Natural killer cell (primary cell): ENCODE data around the gene CD7. TPM values are rescaled to one million over a fixed set of nuclear protein-coding genes. Genes with fewer than 3 reads are reported as not detected.

Source experiments
- ATAC-seq, 3 donors: fragments of 150-1000 bp in 2 of 3; fragments of 200-7000 bp in 1 of 3; cut with Tn5 transposase; 1 replicate in 1 of 3; 2 replicates in 2 of 3; pipeline ENCODE4 v1.10.0; 2021; ENCODE audit warnings: mild to moderate bottlenecking in 2 of 3, moderate library complexity in 2 of 3
- DNase-seq, 2 donors: peaks; one replicate each; pipeline versions ENCODE4 v3.0.0 to v3.0.0-alpha.2; 2013 to 2021; ENCODE audit warnings: mixed read lengths in 1 of 2
- H3K27ac ChIP-seq: one replicate; pipeline ENCODE4 v1.5.1; 2013; ENCODE audit warnings: mild to moderate bottlenecking, low read length
- H3K27me3 ChIP-seq: one replicate; pipeline ENCODE4 v1.6.1; 2013; ENCODE audit warnings: low read length; ENCODE audit not compliant: control insufficient read depth, insufficient read depth
- H3K36me3 ChIP-seq: one replicate; pipeline ENCODE4 v1.6.1; 2013; ENCODE audit warnings: low read length; ENCODE audit not compliant: control insufficient read depth, insufficient read depth
- H3K4me1 ChIP-seq: one replicate; pipeline ENCODE4 v1.6.1; 2013; ENCODE audit warnings: low read length; ENCODE audit not compliant: control insufficient read depth, insufficient read depth
- H3K4me3 ChIP-seq: one replicate; pipeline ENCODE4 v1.5.1; 2013; ENCODE audit warnings: low read length
- H3K9me3 ChIP-seq: one replicate; pipeline ENCODE4 v1.6.1; 2013; ENCODE audit warnings: low read length; ENCODE audit not compliant: control insufficient read depth, insufficient read depth
- H3K27ac Mint-ChIP-seq, 2 donors: one replicate each; pipeline ENCODE4 v1.8.0; 2022; ENCODE audit warnings: mild to moderate bottlenecking in 2 of 2, mixed read lengths in 2 of 2, moderate library complexity in 1 of 2
- H3K27me3 Mint-ChIP-seq, 2 donors: one replicate each; pipeline ENCODE4 v1.8.0; 2022; ENCODE audit warnings: low read depth in 2 of 2, mixed read lengths in 2 of 2
- H3K36me3 Mint-ChIP-seq: one replicate; pipeline ENCODE4 v1.8.0; 2022; ENCODE audit warnings: mixed read lengths
- H3K4me1 Mint-ChIP-seq, 2 donors: one replicate each; pipeline ENCODE4 v1.8.0; 2022; ENCODE audit warnings: mixed read lengths in 2 of 2
- H3K4me3 Mint-ChIP-seq: one replicate; pipeline ENCODE4 v1.8.0; 2022; ENCODE audit warnings: mild to moderate bottlenecking, moderate library complexity, mixed read lengths
- H3K9me3 Mint-ChIP-seq, 2 donors: one replicate each; pipeline ENCODE4 v1.8.0; 2022; ENCODE audit warnings: mixed read lengths in 2 of 2
- CTCF ChIP-seq: fragments of 200-600 bp; IDR thresholded peaks from one replicate; pipeline ENCODE4 v1.8.0; 2022; ENCODE audit warnings: antibody characterized with exemption
- WGBS: methylation state at CpG from one replicate; pipeline ENCODE4 v1.1.7; 2013; ENCODE audit warnings: missing lambda C conversion rate; ENCODE audit not compliant: insufficient coverage; 5-methylcytosine and 5-hydroxymethylcytosine counted together
- intact Hi-C: fragments of 100-400 bp; cut with micrococcal nuclease; formaldehyde crosslinking; loops from one replicate; pipeline ENCODE4 v1.14.2; 2022
- total RNA-seq, 4 donors: library from RNA; stranded (reverse); fragments of 120-200 nt in 1 of 4; gene quantifications; one replicate each; pipeline versions ENCODE4 v1.2.3 to v1.2.4, GENCODE V29; 2013 to 2022

The CD7 gene
- total RNA-seq, 3 donors from 2014 or later (not counting 1 experiment from before 2014, with no cell fraction given): 464 to 564 (median 522) TPM

- TF ChIP-seq CTCF: no peak
- peaks cover 45% of the 10 kb centered on the region for H3K4me1 ChIP-seq
- Mint-ChIP-seq H3K4me1 (peaks cover 13 to 19% of the 10 kb centered on the region in 2 donors), H3K36me3 (no peaks in the 10 kb centered on the region), H3K4me3 (no peak overlapping the region), H3K27me3 (no peaks in the 10 kb centered on the region), H3K9me3 (no peaks in the 10 kb centered on the region), H3K27ac (no peak overlapping the region)
- DNase-seq: no peak
- H3K4me3 ChIP-seq: no peak overlapping the region
- H3K27me3 ChIP-seq: no peaks in the 10 kb centered on the region
- H3K36me3 ChIP-seq: no peaks in the 10 kb centered on the region
- 88% methylated on average over 23 of the region's 25 CpGs for WGBS
- no peaks in the 10 kb centered on the region for H3K9me3 ChIP-seq
- H3K27ac ChIP-seq: peak overlapping the region; percentile 43
- ATAC-seq: peak in 1 of 3 donors; percentile 5
- intact Hi-C loops: no loop called here
Observed at GRCh38 chr17:82282239-82283207, 34.9 kb downstream of the CD7 start.

- ATAC-seq (peak; percentile 64 to 82 (median 73)), DNase-seq (peak in 1 of 2 donors; percentile 37)
- Mint-ChIP-seq H3K27ac (peak overlapping the region in 1 of 2 donors; percentile 39), H3K36me3 (no peaks in the 10 kb centered on the region), H3K4me3 (no peak overlapping the region), H3K9me3 (no peaks in the 10 kb centered on the region), H3K27me3 (no peaks in the 10 kb centered on the region), H3K4me1 (peaks cover 13 to 19% of the 10 kb centered on the region in 2 donors)
- peaks cover 45% of the 10 kb centered on the region for H3K4me1 ChIP-seq
- peak overlapping the region; percentile 43 for H3K27ac ChIP-seq
- 75% methylated on average over 19 of the region's 22 CpGs for WGBS
- intact Hi-C loops: no loop called here
- no peaks in the 10 kb centered on the region for H3K9me3 ChIP-seq
- TF ChIP-seq CTCF: no peak
- H3K4me3 ChIP-seq: no peak overlapping the region
- no peaks in the 10 kb centered on the region for H3K27me3 ChIP-seq
- H3K36me3 ChIP-seq: no peaks in the 10 kb centered on the region
Observed at GRCh38 chr17:82281502-82282238, 35.7 kb downstream of the CD7 start.

- Histone ChIP-seq H3K36me3 (no peaks in the 10 kb centered on the region), H3K9me3 (no peaks in the 10 kb centered on the region), H3K4me1 (peaks cover 45% of the 10 kb centered on the region), H3K4me3 (no peak overlapping the region), H3K27me3 (no peaks in the 10 kb centered on the region), H3K27ac (peak overlapping the region; percentile 26)
- Mint-ChIP-seq H3K36me3 (no peaks in the 10 kb centered on the region), H3K4me1 (peaks cover 13 to 19% of the 10 kb centered on the region in 2 donors), H3K27ac (peak overlapping the region in 1 of 2 donors; percentile 39), H3K4me3 (peak overlapping the region; percentile 40), H3K27me3 (no peaks in the 10 kb centered on the region), H3K9me3 (no peaks in the 10 kb centered on the region)
- no peak for TF ChIP-seq CTCF
- peak in 1 of 2 donors; percentile 31 for DNase-seq
- 59% methylated on average over 7 of the region's 7 CpGs for WGBS
- ATAC-seq: peak in 1 of 3 donors; percentile 15
- intact Hi-C loops: no loop called here
Observed at GRCh38 chr17:82281076-82281475, 36.3 kb downstream of the CD7 start.
